GM23248 (cell line): ENCODE data around the gene FBN1. TPM values are rescaled to one million over a fixed set of nuclear protein-coding genes. Genes with fewer than 3 reads are reported as not detected.
A peak's percentile ranks its signal among the peaks of the same experiment; 100 is the strongest.

Experiments used
- DNase-seq: peaks from one replicate; pipeline ENCODE4 v3.0.0-alpha.2; 2015
- H2AFZ ChIP-seq: fragments of 200-600 bp; sonication (generic); 2 replicates; pipeline ENCODE4 v1.6.1; 2016; ENCODE audit warnings: antibody characterized with exemption
- H3F3A ChIP-seq: fragments of 200-600 bp; sonication (generic); 2 replicates; pipeline ENCODE4 v1.6.1; 2016; ENCODE audit warnings: mild to moderate bottlenecking, antibody characterized with exemption, mixed run types; ENCODE audit not compliant: insufficient read depth
- H3K27ac ChIP-seq: fragments of 200-600 bp; sonication (generic); 2 replicates; pipeline ENCODE4 v1.5.1; 2016; ENCODE audit warnings: mild to moderate bottlenecking
- H3K27me3 ChIP-seq: fragments of 200-600 bp; sonication (generic); replicated peaks from 2 replicates; pipeline ENCODE4 v1.6.1; 2016; ENCODE audit warnings: mild to moderate bottlenecking; ENCODE audit not compliant: insufficient read depth
- H3K36me3 ChIP-seq: fragments of 200-600 bp; sonication (generic); 2 replicates; pipeline ENCODE4 v1.6.1; 2016; ENCODE audit warnings: low read depth, mild to moderate bottlenecking
- H3K4me1 ChIP-seq: fragments of 200-600 bp; sonication (generic); 2 replicates; pipeline ENCODE4 v1.6.1; 2016; ENCODE audit warnings: mild to moderate bottlenecking; ENCODE audit not compliant: insufficient read depth
- H3K4me2 ChIP-seq: fragments of 200-600 bp; sonication (generic); one replicate; pipeline ENCODE4 v1.6.1; 2016; ENCODE audit warnings: mild to moderate bottlenecking; ENCODE audit not compliant: unreplicated experiment
- H3K4me3 ChIP-seq: fragments of 200-600 bp; sonication (generic); 2 replicates; pipeline ENCODE4 v1.5.1; 2016; ENCODE audit warnings: mild to moderate bottlenecking
- H3K79me2 ChIP-seq: fragments of 200-600 bp; sonication (generic); 2 replicates; pipeline ENCODE4 v1.6.1; 2016; ENCODE audit warnings: mild to moderate bottlenecking; ENCODE audit not compliant: insufficient read depth
- H3K9ac ChIP-seq: fragments of 200-600 bp; sonication (generic); 2 replicates; pipeline ENCODE4 v1.6.1; 2016; ENCODE audit warnings: mild to moderate bottlenecking
- H3K9me2 ChIP-seq: fragments of 200-600 bp; sonication (generic); 2 replicates; pipeline ENCODE4 v1.6.1; 2016; ENCODE audit warnings: mixed run types, mild to moderate bottlenecking, moderate library complexity; ENCODE audit not compliant: insufficient read depth
- H3K9me3 ChIP-seq: fragments of 200-600 bp; sonication (generic); one replicate; pipeline ENCODE4 v1.6.1; 2017; ENCODE audit warnings: low read depth
- H4K20me1 ChIP-seq: fragments of 200-600 bp; sonication (generic); 2 replicates; pipeline ENCODE4 v1.6.0; 2016; ENCODE audit not compliant: insufficient read depth
- EZH2 ChIP-seq: fragments of 200-600 bp; sonication (generic); IDR thresholded peaks from 2 replicates; pipeline ENCODE4 v1.6.1; 2018; ENCODE audit warnings: antibody characterized with exemption, mild to moderate bottlenecking; ENCODE audit not compliant: insufficient read depth, poor library complexity, severe bottlenecking
- EZH2phosphoT487 ChIP-seq: fragments of 200-600 bp; sonication (generic); IDR thresholded peaks from 2 replicates; pipeline ENCODE4 v1.6.1; 2018; ENCODE audit warnings: antibody characterized with exemption, moderate library complexity, mild to moderate bottlenecking, low read depth; ENCODE audit not compliant: insufficient read depth
- WGBS, 2 experiments: methylation state at CpG; one replicate each; pipeline ENCODE4 v1.1.6; 2015 to 2017; ENCODE audit warnings: low lambda C conversion rate in 2 of 2, low coverage in 1 of 2; ENCODE audit errors: missing lambda C conversion rate in 2 of 2; 5-methylcytosine and 5-hydroxymethylcytosine counted together
- in situ Hi-C: fragments of 300-500 bp; cut with MboI; formaldehyde crosslinking; loops from 2 replicates; pipeline ENCODE4 v1.15.0; 2020
- polyA plus RNA-seq: library from polyadenylated mRNA; unstranded; fragments of >200 nt; fragmentation: Nextera tagmentation; extraction: Ambion mirVana; gene quantifications from 2 replicates; pipeline ENCODE4 v1.2.1, GENCODE V29; 2016
- total RNA-seq: library from RNA; depleted of rRNA; stranded (reverse); fragments of >200 nt; shearing (Covaris generic); gene quantifications from 2 replicates; pipeline ENCODE4 v1.2.3, GENCODE V29; 2014

FBN1 gene
- total and polyA plus RNA-seq, 2 experiments from 2014 or later, result 374 to 1,478 TPM

- H3K9me2 ChIP-seq, result no peaks in the 10 kb centered on the region
- peak overlapping the region; percentile 68 for H3K4me2 ChIP-seq
- H4K20me1 ChIP-seq, result peaks cover 4% of the 10 kb centered on the region; the same call in 1 of the 2 replicates
- TF ChIP-seq EZH2 (no peak), EZH2phosphoT487 (no peak)
- DNase-seq, result peak; percentile 93
- peaks cover 95% of the 10 kb centered on the region for H3F3A ChIP-seq
- peaks cover 99% of the 10 kb centered on the region for H3K79me2 ChIP-seq
- WGBS, 2 experiments, result 2 to 3% methylated on average over 10 of the region's 10 CpGs
- in situ Hi-C loops, result loop anchor here (25.0 kb wide), 1 partner anchor 96 kb away; the partner anchor contains the start of gene FBN1
- peak overlapping the region; percentile 85 for H3K9ac ChIP-seq
- peaks cover 84% of the 10 kb centered on the region for H3K4me1 ChIP-seq
- H3K27ac ChIP-seq, result peak overlapping the region; percentile 94
- H3K36me3 ChIP-seq, result peaks cover 51% of the 10 kb centered on the region
- H3K4me3 ChIP-seq, result peak overlapping the region; percentile 60
- no peaks in the 10 kb centered on the region for H3K9me3 ChIP-seq
- H3K27me3 ChIP-seq, result no peaks in the 10 kb centered on the region
- no peak overlapping the region for H2AFZ ChIP-seq
Measured at GRCh38 chr15:48541341-48542278, 103.9 kb downstream of the FBN1 start.

DNA sequence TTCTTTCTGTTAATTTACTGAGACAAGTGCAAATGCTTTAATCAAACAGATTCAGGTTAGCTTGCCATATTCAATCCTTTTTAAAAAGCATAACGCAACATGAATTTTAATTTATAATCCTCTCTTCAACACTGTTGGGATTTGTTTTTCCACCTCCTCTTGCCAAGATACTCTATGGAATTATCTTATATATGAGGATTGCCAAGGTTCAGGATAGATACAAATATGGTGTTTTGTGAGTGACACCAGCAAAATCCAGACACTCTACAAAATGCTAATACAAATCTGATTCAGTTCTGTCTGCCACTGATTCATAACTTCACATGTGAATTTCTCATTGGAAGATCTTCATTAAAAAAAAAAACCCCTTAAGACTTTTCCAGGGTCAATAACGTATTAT, 104.8 kb downstream of the FBN1 start:
- Histone ChIP-seq H3K79me2 (peaks cover 99% of the 10 kb centered on the region), H3K27me3 (no peaks in the 10 kb centered on the region), H3K9ac (peak overlapping the region; percentile 85), H3K36me3 (peaks cover 55% of the 10 kb centered on the region), H3K9me2 (no peaks in the 10 kb centered on the region), H3K27ac (peak overlapping the region; percentile 94), H3K4me2 (peak overlapping the region; percentile 68), H2AFZ (no peak overlapping the region), H4K20me1 (peaks cover 4% of the 10 kb centered on the region; the same call in 1 of the 2 replicates), H3K4me1 (peaks cover 84% of the 10 kb centered on the region), H3K9me3 (no peaks in the 10 kb centered on the region), H3F3A (peaks cover 95% of the 10 kb centered on the region), H3K4me3 (peak overlapping the region; percentile 60)
- DNase-seq, result no peak
- in situ Hi-C loops, result loop anchor here (25.0 kb wide), 1 partner anchor 97 kb away; the partner anchor contains the start of gene FBN1
- 49 to 55% methylated on average over 2 of the region's 2 CpGs for WGBS, 2 experiments
- TF ChIP-seq EZH2, result no peak
- no peak for TF ChIP-seq EZH2phosphoT487

- peaks cover 82% of the 10 kb centered on the region for H3K4me1 ChIP-seq
- H3K4me2 ChIP-seq, result no peak overlapping the region
- H3K9me3 ChIP-seq, result no peaks in the 10 kb centered on the region
- peak overlapping the region; percentile 83 for H3K27ac ChIP-seq
- H4K20me1 ChIP-seq, result no peaks in the 10 kb centered on the region
- H2AFZ ChIP-seq, result no peak overlapping the region
- no peaks in the 10 kb centered on the region for H3K9me2 ChIP-seq
- WGBS, 2 experiments, result 87 to 93% methylated on average over 3 of the region's 3 CpGs
- in situ Hi-C loops, result loop anchor here (25.0 kb wide), 1 partner anchor 98 kb away; the partner anchor contains the start of gene FBN1
- H3K79me2 ChIP-seq, result peaks cover 99% of the 10 kb centered on the region
- no peak for DNase-seq
- no peak for TF ChIP-seq EZH2phosphoT487
- TF ChIP-seq EZH2, result no peak
- H3K27me3 ChIP-seq, result no peaks in the 10 kb centered on the region
- H3F3A ChIP-seq, result peaks cover 95% of the 10 kb centered on the region
- H3K9ac ChIP-seq, result no peak overlapping the region
- no peak overlapping the region for H3K4me3 ChIP-seq
- H3K36me3 ChIP-seq, result peaks cover 57% of the 10 kb centered on the region
Measured at GRCh38 chr15:48538941-48539340, 106.6 kb downstream of the FBN1 start.

- H3K9me3 ChIP-seq, result no peaks in the 10 kb centered on the region
- H3K9ac ChIP-seq, result peak overlapping the region; percentile 64
- DNase-seq, result peak; percentile 82
- H3K27me3 ChIP-seq, result no peaks in the 10 kb centered on the region
- peaks cover 84% of the 10 kb centered on the region for H3K4me1 ChIP-seq
- peak overlapping the region; percentile 83 for H3K27ac ChIP-seq
- H3K36me3 ChIP-seq, result peaks cover 64% of the 10 kb centered on the region
- in situ Hi-C loops, result loop anchor here (25.0 kb wide), 1 partner anchor 100 kb away; the partner anchor contains the start of gene FBN1
- H3K9me2 ChIP-seq, result no peaks in the 10 kb centered on the region
- no peak overlapping the region for H2AFZ ChIP-seq
- H3K4me2 ChIP-seq, result peak overlapping the region; percentile 41
- H4K20me1 ChIP-seq, result no peaks in the 10 kb centered on the region
- TF ChIP-seq EZH2phosphoT487 (no peak), EZH2 (no peak)
- H3K79me2 ChIP-seq, result peaks cover 99% of the 10 kb centered on the region
- peaks cover 96% of the 10 kb centered on the region for H3F3A ChIP-seq
- H3K4me3 ChIP-seq, result no peak overlapping the region
- 17 to 20% methylated on average over 16 of the region's 16 CpGs for WGBS, 2 experiments
Measured at GRCh38 chr15:48537271-48538113, 108.0 kb downstream of the FBN1 start.
